K562 (cell line): ENCODE results near the gene SLC15A5. TPM values are rescaled to one million over a fixed set of nuclear protein-coding genes. Genes with fewer than 3 reads are reported as not detected.

ENCODE experiments used
- ATAC-seq: fragments of 200-7000 bp; cut with Tn5 transposase; 3 replicates; pipeline ENCODE4 v1.9.1; 2020; ENCODE audit warnings: moderate library complexity
- BruUV-seq: library from RNA; stranded (reverse); fragments of 400-500 nt; replicated peaks from 2 replicates; lab custom pipeline; 2021; lab: Mats Ljungman, UMichigan
- CTCF ChIA-PET: fragments of 300-600 bp; formaldehyde crosslinking; extraction: SDS; loops from one replicate; lab custom pipeline; 2021; ENCODE audit warnings: low intra/inter-chr PET ratio; lab: Yijun Ruan, JAX
- POLR2A ChIA-PET: fragments of 300-600, 350-650 bp; sonication (Branson Sonifier 250); formaldehyde crosslinking; extraction: SDS; loops from one replicate; lab custom pipeline; 2021; ENCODE audit warnings: antibody characterized with exemption, inconsistent platforms; lab: Yijun Ruan, JAX
- DNase-seq, 4 experiments: peaks; one replicate each; pipeline versions ENCODE4 v3.0.0 to v3.0.0-alpha.2; 2011 to 2018; ENCODE audit warnings: low spot score in 3 of 4, mixed read lengths in 3 of 4; ENCODE audit errors: extremely low read depth in 1 of 4
- FAIRE-seq: peaks from 2 replicates; lab custom pipeline; 2011; peaks lifted over from hg19 to GRCh38; lab: Jason Lieb, UNC
- H2AFZ ChIP-seq: 2 replicates; pipeline ENCODE4 v1.6.0; 2011; ENCODE audit warnings: low read depth, low read length, control low read depth, inconsistent platforms
- H3K27ac ChIP-seq: fragments of 200-600 bp; 3 replicates; pipeline ENCODE4 v1.8.0; 2011; ENCODE audit warnings: low read depth, mild to moderate bottlenecking, control low read depth, inconsistent platforms, low read length, moderate library complexity, mixed read lengths; ENCODE audit errors: extremely low read depth
- H3K27me3 ChIP-seq, 2 experiments: fragments of 300-600 bp in 1 of 2; 2 replicates in 1 of 2; 3 replicates in 1 of 2; pipeline versions ENCODE4 v1.6.0 to v1.8.0; 2011; ENCODE audit warnings: inconsistent platforms in 2 of 2, low read length in 2 of 2, mild to moderate bottlenecking in 1 of 2, mixed read lengths in 1 of 2, moderate library complexity in 1 of 2; ENCODE audit not compliant: control insufficient read depth in 2 of 2, insufficient read depth in 2 of 2
- H3K36me3 ChIP-seq: fragments of 300-600 bp; 3 replicates; pipeline ENCODE4 v1.8.0; 2011; ENCODE audit warnings: mild to moderate bottlenecking, low read length, inconsistent platforms; ENCODE audit not compliant: control insufficient read depth, insufficient read depth
- H3K4me1 ChIP-seq, 2 experiments: fragments of 200-600 bp in 1 of 2; replicated peaks in 1 of 2; 2 replicates in 1 of 2; 3 replicates in 1 of 2; pipeline versions ENCODE4 v1.5.1 to v1.8.0; 2011; ENCODE audit warnings: inconsistent platforms in 2 of 2, low read length in 2 of 2, mild to moderate bottlenecking in 1 of 2, mixed read lengths in 1 of 2, moderate library complexity in 1 of 2; ENCODE audit not compliant: control insufficient read depth in 2 of 2, insufficient read depth in 2 of 2
- H3K4me2 ChIP-seq: 2 replicates; pipeline ENCODE4 v1.6.1; 2011; ENCODE audit warnings: low read length, control low read depth, inconsistent platforms, mixed read lengths; ENCODE audit not compliant: insufficient read depth
- H3K4me3 ChIP-seq: fragments of 200-600 bp; sonication (generic), shearing (Covaris generic); 2 replicates; pipeline ENCODE4 v1.5.1; 2016; ENCODE audit warnings: control low read depth, inconsistent platforms
- H3K79me2 ChIP-seq: fragments of 200-600 bp; 3 replicates; pipeline ENCODE4 v1.8.0; 2011; ENCODE audit warnings: low read length, inconsistent platforms; ENCODE audit not compliant: control insufficient read depth, insufficient read depth
- H3K9ac ChIP-seq, 2 experiments: 2 replicates each; pipeline versions ENCODE4 v1.6.0 to v1.6.1; 2011; ENCODE audit warnings: low read depth in 2 of 2, low read length in 2 of 2, control low read depth in 1 of 2, inconsistent platforms in 1 of 2, mild to moderate bottlenecking in 1 of 2, mixed read lengths in 1 of 2; ENCODE audit not compliant: insufficient read depth in 1 of 2
- H3K9me1 ChIP-seq: one replicate; pipeline ENCODE4 v1.6.0; 2011; ENCODE audit warnings: inconsistent platforms, mild to moderate bottlenecking, low read length, moderate library complexity; ENCODE audit not compliant: control insufficient read depth, insufficient read depth
- H3K9me3 ChIP-seq: replicated peaks from 2 replicates; pipeline ENCODE4 v1.5.1; 2011; ENCODE audit warnings: low read depth, low read length, inconsistent platforms; ENCODE audit not compliant: control insufficient read depth, insufficient read depth
- H4K20me1 ChIP-seq: replicated peaks from 2 replicates; pipeline ENCODE4 v1.6.1; 2011; ENCODE audit warnings: low read length, inconsistent platforms, mixed read lengths; ENCODE audit not compliant: control insufficient read depth, insufficient read depth
- GTF2A2 ChIP-seq: IDR thresholded peaks from 2 replicates; pipeline ENCODE4 v1.6.1; 2016; ENCODE audit warnings: mild to moderate bottlenecking, missing genetic modification characterization, missing compliant biosample characterization
- HOMEZ ChIP-seq: fragments of 250-450 bp; sonication (Bioruptor Pico); IDR thresholded peaks from 2 replicates; pipeline ENCODE4 v1.4.0; 2020; ENCODE audit warnings: mild to moderate bottlenecking, moderate library complexity
- TARDBP ChIP-seq: fragments of 450-650 bp; IDR thresholded peaks from 2 replicates; pipeline ENCODE4 v1.6.1; 2016
- WGBS: fragments of 100-300 bp; shearing (Covaris generic); methylation state at CpG from one replicate; pipeline ENCODE4 v1.1.6; 2016; ENCODE audit warnings: low coverage, mixed read lengths; ENCODE audit not compliant: insufficient coverage; ENCODE audit errors: missing lambda C conversion rate; 5-methylcytosine and 5-hydroxymethylcytosine counted together
- in situ Hi-C: fragments of 300-500 bp; cut with MboI; formaldehyde crosslinking; loops from 4 replicates; pipeline ENCODE4 v1.15.0; 2018; ENCODE audit warnings: inconsistent platforms, mixed read lengths
- intact Hi-C: fragments of 100-400 bp; cut with micrococcal nuclease; formaldehyde crosslinking; loops from 2 replicates; pipeline ENCODE4 v1.14.2; 2022
- polyA plus RNA-seq, 8 experiments: library from polyadenylated mRNA; depleted of rRNA in 4 of 8; stranded (reverse) in 5 of 8; unstranded in 3 of 8; fragments of >200 nt; fragmentation: Nextera tagmentation in 2 of 8; fragmentation: Illumina TruSeq in 1 of 8; extraction: Ambion mirVana in 2 of 8; extraction: Trizol in 1 of 8; gene quantifications; 2 replicates each; pipeline versions ENCODE4 v1.2.1 to v1.2.3, GENCODE V29; 2011 to 2014; ENCODE audit warnings: inconsistent platforms in 1 of 8, missing spikeins in 1 of 8
- total RNA-seq, 7 experiments: library from RNA; depleted of rRNA in 6 of 7; stranded (reverse); fragments of >200 nt in 6 of 7; fragmentation: Illumina TruSeq in 2 of 7; extraction: Trizol in 2 of 7; gene quantifications; 2 replicates each; pipeline versions ENCODE4 v1.2.1 to v1.2.3, GENCODE V29; 2011 to 2021; ENCODE audit warnings: low replicate concordance in 1 of 7

Gene SLC15A5
- total and polyA plus RNA-seq, 9 of the 15 experiments (the other 6 are each of a cell fraction or from before 2014, with no cell fraction given), result not detected

- FAIRE-seq, result no peak
- no peak overlapping the region for H3K4me3 ChIP-seq
- no peak overlapping the region for H3K27ac ChIP-seq
- H3K9ac ChIP-seq, result no peak overlapping the region
- no peaks in the 10 kb centered on the region for H3K27me3 ChIP-seq
- no peaks in the 10 kb centered on the region for H3K9me1 ChIP-seq
- no peak overlapping the region for H2AFZ ChIP-seq
- no peak for ATAC-seq
- H3K4me2 ChIP-seq, result no peak overlapping the region
- 0% methylated on average over 5 of the region's 5 CpGs for WGBS
- no TSS peak for BruUV-seq
- no peak for TF ChIP-seq GTF2A2 (tag)
- TF ChIP-seq HOMEZ (CRISPR knock-in tag), result no peak
- TF ChIP-seq TARDBP, result no peak
- in situ Hi-C loops (no loop called here), intact Hi-C loops (no loop called here)
- no peaks in the 10 kb centered on the region for H3K4me1 ChIP-seq
- no peaks in the 10 kb centered on the region for H4K20me1 ChIP-seq
- H3K79me2 ChIP-seq, result no peaks in the 10 kb centered on the region
- no peaks in the 10 kb centered on the region for H3K36me3 ChIP-seq
- no peak for DNase-seq
- ChIA-PET CTCF (no interaction called here), POLR2A (no interaction called here)
- no peaks in the 10 kb centered on the region for H3K9me3 ChIP-seq
These were observed 110.7 kb downstream of the SLC15A5 start for GRCh38 chr12:16166563-16167470.
